ENCODE data around the gene PCYOX1L. TPM values are rescaled to one million over a fixed set of nuclear protein-coding genes. Genes with fewer than 3 reads are reported as not detected.

The PCYOX1L gene
- total and polyA plus RNA-seq, 2 of the 8 experiments (the other 6 are each of a cell fraction or from before 2014, with no cell fraction given): 6.8 to 17.2 TPM

DNA sequence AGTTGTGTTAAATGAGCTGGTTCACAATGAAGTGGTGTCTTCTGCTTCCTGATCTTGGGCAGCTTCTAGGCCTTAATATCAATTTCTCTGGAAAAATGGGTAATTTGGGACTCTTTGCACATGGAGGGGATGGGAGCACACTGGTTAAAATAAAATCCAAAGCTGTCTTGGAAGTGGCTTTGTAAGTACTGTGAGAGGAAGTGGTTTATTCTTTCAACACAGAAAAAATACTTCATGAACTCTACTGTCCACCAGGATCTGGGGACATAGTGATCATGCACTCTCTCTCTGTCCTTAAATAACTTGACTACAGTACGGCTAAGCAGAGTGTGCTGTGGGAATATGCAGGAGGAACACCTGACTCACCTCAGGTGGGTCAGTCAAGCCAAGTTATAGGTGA is 2.4 kb downstream of the PCYOX1L start:
- Histone ChIP-seq H2BK120ac (replicated peaks; ENCODE audit: low read depth, low read length) (no peak overlapping the region), H3K4me2 (ENCODE audit: insufficient read depth in 1 of 2, low read depth in 2 of 2, low read length in 2 of 2) (no peak overlapping the region), H3K36me3 (ENCODE audit: control insufficient read depth in 2 of 4, insufficient read depth in 4 of 4, low read length in 3 of 4) (peaks cover 0 to 5% (median 2%) of the 10 kb centered on the region in 4 experiments; a peak in 4 of 8 replicates), H2BK12ac (ENCODE audit: low read depth, low read length) (no peak overlapping the region), H3K79me2 (ENCODE audit: control insufficient read depth in 1 of 2, insufficient read depth in 2 of 2, low read length in 2 of 2) (0 out of 4 replicates have a peak, but pooled peaks cover 0 to 5% of the 10 kb centered on the region in 2 experiments), H3K27ac (ENCODE audit: low read depth, low read length) (no peak overlapping the region), H2AFZ (ENCODE audit: low read length) (no peak overlapping the region), H3K23ac (ENCODE audit: insufficient read length) (no peak overlapping the region), H3K9ac (replicated peaks in 1 of 4; ENCODE audit: extremely low read depth in 1 of 4, low read depth in 3 of 4, low read length in 3 of 4) (no peak overlapping the region), H4K20me1 (replicated peaks in 1 of 2; ENCODE audit: control insufficient read depth in 1 of 2, insufficient read depth in 2 of 2, low read length in 2 of 2) (peaks cover 0 to 8% of the 10 kb centered on the region in 2 experiments), H2BK15ac (ENCODE audit: low read length) (no peak overlapping the region), H2BK20ac (ENCODE audit: low read length) (no peak overlapping the region), H3K4me3 (ENCODE audit: extremely low read depth in 1 of 4, insufficient read depth in 2 of 4, low read depth in 3 of 4, low read length in 4 of 4) (no peak overlapping the region), H3K9me3 (ENCODE audit: insufficient read depth in 2 of 2, low read depth in 1 of 2, low read length in 1 of 2) (no peaks in the 10 kb centered on the region), H4K91ac (replicated peaks; ENCODE audit: insufficient read length, low read length) (no peak overlapping the region), H3K56ac (replicated peaks; ENCODE audit: insufficient read length, low read depth, low read length) (no peak overlapping the region), H4K8ac (ENCODE audit: extremely low read depth, insufficient read depth, low read length) (no peak overlapping the region), H3K4ac (replicated peaks; ENCODE audit: insufficient read length, low read depth, low read length) (no peak overlapping the region), H3K18ac (ENCODE audit: extremely low read depth, low read length) (no peak overlapping the region), H3K14ac (ENCODE audit: insufficient read length) (no peak overlapping the region), H2AK5ac (ENCODE audit: low read depth, low read length) (no peak overlapping the region), H3K27me3 (replicated peaks in 1 of 4; ENCODE audit: control insufficient read depth in 3 of 4, extremely low read depth in 1 of 4, insufficient read depth in 3 of 4, low read length in 3 of 4) (no peaks in the 10 kb centered on the region; a peak in 1 of 7 replicates), H3K4me1 (replicated peaks in 1 of 4; ENCODE audit: control insufficient read depth in 3 of 4, insufficient read depth in 4 of 4, low read length in 3 of 4) (peaks cover 0 to 6% (median 2%) of the 10 kb centered on the region in 4 experiments; a peak in 5 of 7 replicates), H2BK5ac (ENCODE audit: low read depth, low read length) (no peak overlapping the region), H4K5ac (ENCODE audit: insufficient read length, low read depth, low read length) (no peak overlapping the region), H3K23me2 (ENCODE audit: low read depth, low read length) (peaks cover 6% of the 10 kb centered on the region; the same call in 1 of the 2 replicates), H3K79me1 (ENCODE audit: low read depth, low read length) (peaks cover 8% of the 10 kb centered on the region)
- ChIA-PET CTCF (ENCODE audit: partially characterized antibody) (interaction anchor here (0.6 to 46.1 kb wide), 9 partner anchors 9 to 293 kb away, joined by 3 to 1310 read pairs (median 5); partner anchors contain the start of gene GRPEL2), POLR2A (ENCODE audit: partially characterized antibody) (interaction anchor here (1.6 to 3.3 kb wide), 3 partner anchors 12 to 14 kb away, joined by 3 to 16 read pairs (median 4); partner anchors contain the start of gene GRPEL2)
- DNase-seq (ENCODE audit: low read depth in 1 of 2, low spot score in 2 of 2) (no peak), FAIRE-seq (no peak)
- TF ChIP-seq BRCA1 (IDR thresholded peaks at IDR 0.05; ENCODE audit: low read depth, low read length) (no peak), SRF (IDR thresholded peaks at IDR 0.05; ENCODE audit: low read depth, low read length) (no peak), SP4 (IDR thresholded peaks at IDR 0.05; ENCODE audit: low read length) (no peak)
- TF ChIP-seq, protein P1, sequence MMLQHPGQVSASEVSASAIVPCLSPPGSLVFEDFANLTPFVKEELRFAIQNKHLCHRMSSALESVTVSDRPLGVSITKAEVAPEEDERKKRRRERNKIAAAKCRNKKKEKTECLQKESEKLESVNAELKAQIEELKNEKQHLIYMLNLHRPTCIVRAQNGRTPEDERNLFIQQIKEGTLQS (IDR thresholded peaks at IDR 0.05; ENCODE audit: insufficient read depth, low read depth, low read length): no peak
- WGBS, 2 experiments (ENCODE audit: extremely low coverage in 1 of 2, insufficient coverage in 1 of 2, insufficient read length in 1 of 2, insufficient replicate concordance in 2 of 2, low coverage in 1 of 2, low lambda C conversion rate in 2 of 2, missing lambda C conversion rate in 1 of 2): 88% methylated on average over 1 of the region's 1 CpG; no CpG with 5 or more reads in 1 of the 2 experiments
